T-helper 2 cell treated with Interferon-gamma antibody and Interleukin-4, amounts not matched to agents 5 μg/mL and 100 μg/mL, for 36 hours (primary cell): ENCODE data around the gene PLEKHA5.

Experiments
- DNase-seq: peaks from one replicate; pipeline ENCODE4 v3.0.0; 2021; ENCODE audit warnings: low spot score
- H3K27ac Mint-ChIP-seq: one replicate; pipeline ENCODE4 v1.8.0; 2021; ENCODE audit warnings: mild to moderate bottlenecking, mixed read lengths
- H3K27me3 Mint-ChIP-seq: one replicate; pipeline ENCODE4 v1.8.0; 2021; ENCODE audit warnings: low read depth, mixed read lengths
- H3K36me3 Mint-ChIP-seq: one replicate; pipeline ENCODE4 v1.8.0; 2021; ENCODE audit warnings: low read depth, mixed read lengths
- H3K4me1 Mint-ChIP-seq: one replicate; pipeline ENCODE4 v1.8.0; 2021; ENCODE audit warnings: low read depth, mixed read lengths
- H3K4me3 Mint-ChIP-seq: one replicate; pipeline ENCODE4 v1.8.0; 2022; ENCODE audit warnings: mild to moderate bottlenecking, moderate library complexity, mixed read lengths
- H3K9me3 Mint-ChIP-seq: one replicate; pipeline ENCODE4 v1.8.0; 2021; ENCODE audit warnings: mixed read lengths

The PLEKHA5 gene

DNA sequence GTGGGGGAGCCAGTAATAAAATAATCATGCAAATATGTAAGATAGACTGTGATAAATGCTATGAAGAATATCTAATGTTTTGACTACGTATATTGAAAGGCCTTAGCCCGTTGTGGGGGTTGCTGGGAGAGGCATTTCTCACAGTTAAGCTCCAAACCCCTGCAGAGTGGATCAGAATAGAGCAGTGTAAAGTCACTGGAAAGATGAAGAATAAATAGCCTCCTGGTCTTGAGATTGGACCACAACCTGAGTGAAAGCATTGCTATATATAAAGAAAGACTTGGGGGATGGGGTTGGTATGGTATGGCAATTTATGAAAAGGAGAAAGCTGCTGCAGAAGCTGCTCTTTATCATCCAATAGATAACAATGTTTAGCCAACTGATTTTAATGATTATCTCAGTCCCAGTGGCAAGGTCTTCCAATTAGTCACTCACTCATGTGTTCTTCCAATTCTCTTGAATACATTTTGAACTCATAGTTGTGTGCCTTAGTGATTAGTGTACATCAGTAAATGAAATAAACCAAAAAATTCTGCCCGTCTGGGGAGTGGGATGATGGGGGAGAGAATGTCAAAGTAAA lies 10.2 kb downstream of the PLEKHA5 start:
- H3K9me3 Mint-ChIP-seq = no peaks in the 10 kb centered on the region
- peaks cover 3% of the 10 kb centered on the region for H3K27me3 Mint-ChIP-seq
- H3K36me3 Mint-ChIP-seq = no peaks in the 10 kb centered on the region
- H3K4me1 Mint-ChIP-seq = no peaks in the 10 kb centered on the region
- H3K4me3 Mint-ChIP-seq = no peak overlapping the region
- no peak overlapping the region for H3K27ac Mint-ChIP-seq
- DNase-seq = no peak

DNA sequence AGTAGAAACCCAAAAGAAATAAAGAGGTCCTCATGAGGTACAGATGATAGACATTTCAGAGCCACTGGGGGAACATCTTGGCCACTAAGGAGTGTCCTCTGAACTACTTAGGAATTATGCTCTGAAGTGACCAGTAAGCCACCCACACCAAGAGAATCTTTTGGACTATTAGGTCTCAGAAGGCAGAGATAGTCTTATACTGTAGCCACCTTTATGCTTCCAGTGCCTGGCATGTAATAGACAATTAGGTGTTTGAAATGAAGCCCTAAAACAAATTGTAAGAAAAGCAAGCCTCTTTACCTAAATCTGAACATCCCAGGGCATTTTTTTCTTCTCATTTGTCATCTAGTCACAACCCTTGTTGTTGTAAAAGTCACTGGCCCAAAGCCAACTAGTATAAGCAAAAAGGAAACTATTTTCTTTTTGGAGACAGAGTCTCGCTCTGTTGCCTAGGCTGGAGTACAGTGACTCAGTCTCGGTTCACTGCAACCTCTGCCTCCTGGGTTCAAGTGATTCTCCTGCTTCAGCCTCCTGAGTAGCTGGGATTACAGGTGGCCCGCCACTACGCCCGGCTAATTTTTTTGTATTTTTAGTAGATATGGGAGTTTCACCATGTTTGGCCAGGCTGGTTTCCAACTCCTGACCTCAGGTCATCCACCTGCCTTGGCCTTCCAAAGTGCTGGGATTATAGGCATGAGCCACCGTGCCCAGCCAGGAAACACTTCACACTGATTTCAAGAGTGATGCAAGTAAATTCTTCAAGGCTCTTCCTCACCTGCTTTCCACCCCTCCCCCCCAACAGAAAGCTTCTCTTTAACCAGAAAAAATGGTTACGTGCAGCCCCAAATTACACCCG lies 11.1 kb downstream of the PLEKHA5 start:
- no peaks in the 10 kb centered on the region for H3K36me3 Mint-ChIP-seq
- no peaks in the 10 kb centered on the region for H3K9me3 Mint-ChIP-seq
- no peaks in the 10 kb centered on the region for H3K27me3 Mint-ChIP-seq
- no peak overlapping the region for H3K4me3 Mint-ChIP-seq
- DNase-seq = no peak
- H3K27ac Mint-ChIP-seq = no peak overlapping the region
- H3K4me1 Mint-ChIP-seq = no peaks in the 10 kb centered on the region

DNA sequence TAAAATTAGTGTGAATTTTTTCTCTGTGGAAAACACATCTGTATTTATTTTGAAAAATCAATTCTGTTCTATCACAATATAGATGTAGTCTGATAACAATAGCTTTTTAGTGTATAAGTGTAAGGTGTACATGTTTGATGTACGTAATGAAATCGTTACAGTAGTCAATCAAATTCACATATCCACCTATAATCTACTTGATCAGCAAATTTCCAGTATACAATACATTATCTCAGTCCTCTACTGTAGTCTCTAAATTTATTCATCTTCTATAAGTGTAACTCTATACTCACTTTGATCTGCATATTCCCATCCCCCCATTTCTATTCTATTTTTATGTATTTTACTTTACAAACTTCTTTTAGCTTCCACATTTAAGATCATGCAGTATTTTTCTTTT lies 13.0 kb downstream of the PLEKHA5 start:
- Mint-ChIP-seq H3K9me3 (no peaks in the 10 kb centered on the region), H3K4me3 (no peak overlapping the region), H3K27ac (no peak overlapping the region), H3K27me3 (no peaks in the 10 kb centered on the region), H3K36me3 (no peaks in the 10 kb centered on the region), H3K4me1 (no peaks in the 10 kb centered on the region)
- no peak for DNase-seq

DNA sequence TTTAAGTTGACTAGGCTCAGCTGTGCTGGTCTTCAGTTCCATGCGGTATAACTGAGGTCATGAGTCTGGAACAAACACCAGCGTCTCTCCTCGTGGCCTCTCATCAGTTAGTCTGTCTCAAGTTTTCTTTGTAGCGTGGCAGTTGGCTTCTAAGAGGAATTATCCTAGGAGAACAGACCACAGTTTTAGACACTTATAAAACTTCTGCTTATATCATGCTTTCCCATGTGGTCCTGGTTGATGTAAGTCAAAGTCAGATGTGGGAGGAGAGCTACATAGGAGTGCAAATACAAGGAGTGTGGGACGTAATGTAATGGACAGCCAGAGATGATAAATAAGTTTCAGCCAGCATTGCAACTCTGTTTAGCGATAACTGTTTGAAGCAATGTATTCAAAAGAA lies 14.8 kb downstream of the PLEKHA5 start:
- no peaks in the 10 kb centered on the region for H3K4me1 Mint-ChIP-seq
- no peak overlapping the region for H3K4me3 Mint-ChIP-seq
- H3K27me3 Mint-ChIP-seq = no peaks in the 10 kb centered on the region
- H3K9me3 Mint-ChIP-seq = no peaks in the 10 kb centered on the region
- no peaks in the 10 kb centered on the region for H3K36me3 Mint-ChIP-seq
- no peak for DNase-seq
- no peak overlapping the region for H3K27ac Mint-ChIP-seq

DNA sequence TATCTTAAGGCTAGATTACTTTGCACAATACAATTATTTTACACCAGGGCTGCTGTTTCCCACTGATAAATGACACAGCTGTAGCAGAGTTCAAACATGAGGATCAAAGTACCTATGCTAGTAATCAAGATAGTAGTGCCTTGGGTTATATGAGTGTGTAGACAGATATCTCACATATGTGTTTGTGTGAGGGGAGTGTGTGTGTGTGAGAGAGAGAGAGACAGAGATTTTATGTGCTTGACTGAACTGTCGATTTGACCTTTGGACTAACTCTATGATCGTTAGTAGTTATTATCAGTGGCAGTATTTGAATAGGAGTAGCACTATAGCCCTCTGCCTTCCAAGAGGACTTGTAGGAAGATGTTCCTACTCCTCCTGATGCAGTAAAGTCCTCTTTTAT lies 15.5 kb downstream of the PLEKHA5 start:
- Mint-ChIP-seq H3K36me3 (no peaks in the 10 kb centered on the region), H3K27ac (no peak overlapping the region), H3K9me3 (no peaks in the 10 kb centered on the region), H3K4me3 (no peak overlapping the region), H3K27me3 (no peaks in the 10 kb centered on the region), H3K4me1 (no peaks in the 10 kb centered on the region)
- DNase-seq = no peak

DNA sequence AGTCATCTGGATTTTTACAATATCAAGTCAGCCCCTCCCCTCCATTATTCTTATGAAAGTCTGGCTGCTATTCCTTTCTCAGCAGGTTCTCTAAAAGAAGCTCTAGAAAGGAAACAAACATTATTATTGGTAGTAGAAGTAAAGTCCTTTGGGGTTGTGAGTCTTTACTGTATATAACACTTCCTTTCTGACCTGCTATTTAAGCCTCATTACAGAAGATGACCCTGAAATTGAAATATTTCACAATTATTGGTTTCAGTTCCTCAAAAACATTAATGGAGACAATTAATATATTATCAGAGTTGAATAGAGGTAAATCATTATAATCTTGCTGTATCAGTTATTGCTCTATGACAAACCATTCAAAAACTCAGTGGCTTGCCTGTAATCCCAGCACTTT lies 19.3 kb downstream of the PLEKHA5 start:
- Mint-ChIP-seq H3K36me3 (no peaks in the 10 kb centered on the region), H3K4me1 (no peaks in the 10 kb centered on the region), H3K27ac (no peak overlapping the region), H3K27me3 (no peaks in the 10 kb centered on the region), H3K9me3 (no peaks in the 10 kb centered on the region), H3K4me3 (no peak overlapping the region)
- no peak for DNase-seq

DNA sequence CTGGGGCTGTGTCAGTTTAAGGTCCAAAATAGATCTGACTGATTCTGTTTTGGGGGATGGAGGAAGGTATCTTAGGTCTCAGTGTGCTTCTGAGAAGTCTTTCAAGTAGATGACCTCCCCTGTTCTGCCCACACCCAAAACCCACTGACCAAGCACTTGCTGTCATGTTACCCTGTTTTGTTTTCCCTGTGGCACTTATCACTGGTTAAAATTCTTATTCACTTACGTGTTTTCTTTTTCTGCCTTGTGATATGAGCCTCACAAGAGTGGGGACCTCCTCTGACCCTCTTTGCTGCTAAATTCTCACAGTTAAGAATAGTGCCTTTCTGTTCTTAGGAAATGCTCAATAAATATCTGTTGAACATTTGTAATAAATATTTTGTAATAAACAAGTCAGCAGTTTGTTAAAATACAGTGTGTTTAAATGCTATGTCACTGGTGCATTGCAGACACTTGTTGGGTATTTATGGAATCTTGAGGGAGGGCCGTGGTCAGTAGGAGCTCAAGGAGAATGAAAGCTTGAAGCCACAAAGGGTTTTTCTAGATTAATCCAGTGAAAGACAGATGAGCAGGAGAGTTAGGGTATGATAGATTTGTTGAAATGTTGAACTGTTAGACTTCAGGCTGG lies 20.9 kb downstream of the PLEKHA5 start:
- H3K27me3 Mint-ChIP-seq = no peaks in the 10 kb centered on the region
- H3K4me3 Mint-ChIP-seq = no peak overlapping the region
- no peaks in the 10 kb centered on the region for H3K9me3 Mint-ChIP-seq
- H3K27ac Mint-ChIP-seq = no peak overlapping the region
- no peaks in the 10 kb centered on the region for H3K36me3 Mint-ChIP-seq
- DNase-seq = no peak
- H3K4me1 Mint-ChIP-seq = no peaks in the 10 kb centered on the region

DNA sequence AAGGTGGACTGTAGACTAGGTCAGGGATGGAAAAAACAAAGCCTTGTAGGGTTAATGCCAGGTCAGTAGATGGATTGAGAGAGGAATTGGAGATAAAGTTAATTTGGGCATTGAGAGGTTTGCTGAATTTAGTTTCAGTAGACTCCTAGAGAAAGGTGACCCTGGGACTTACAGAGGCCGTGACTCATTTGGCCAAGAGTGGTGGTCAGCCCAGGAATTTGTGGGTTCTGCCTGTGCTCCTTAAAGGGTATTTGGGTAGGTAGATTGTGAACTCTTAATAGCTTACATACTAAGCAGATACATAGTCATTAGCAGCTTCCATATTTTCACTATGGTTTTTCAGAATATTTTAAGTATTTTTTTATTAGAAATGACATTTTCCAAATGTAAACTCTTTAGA lies 21.8 kb downstream of the PLEKHA5 start:
- Mint-ChIP-seq H3K27me3 (no peaks in the 10 kb centered on the region), H3K9me3 (no peaks in the 10 kb centered on the region), H3K36me3 (no peaks in the 10 kb centered on the region), H3K27ac (no peak overlapping the region), H3K4me1 (no peaks in the 10 kb centered on the region), H3K4me3 (no peak overlapping the region)
- DNase-seq = no peak

DNA sequence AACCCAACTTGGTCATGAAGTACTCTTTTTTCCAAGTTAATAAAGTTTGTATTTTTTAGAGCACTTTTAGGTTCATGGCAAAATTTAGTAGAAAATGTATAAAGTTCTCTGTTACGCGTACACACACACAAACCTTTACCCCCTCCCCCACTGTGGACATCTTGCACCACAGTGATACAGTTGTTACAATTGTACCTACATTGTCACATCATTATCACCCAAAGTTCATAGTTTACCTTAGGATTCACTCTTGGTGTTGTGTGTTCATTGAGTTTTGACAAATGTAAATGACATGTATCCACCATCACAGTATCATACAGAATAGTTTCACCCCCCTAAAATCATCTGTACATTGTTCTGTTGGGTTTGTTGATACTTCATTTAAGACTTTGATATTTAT lies 23.9 kb downstream of the PLEKHA5 start:
- Mint-ChIP-seq H3K9me3 (no peaks in the 10 kb centered on the region), H3K27ac (no peak overlapping the region), H3K36me3 (no peaks in the 10 kb centered on the region), H3K27me3 (no peaks in the 10 kb centered on the region), H3K4me1 (no peaks in the 10 kb centered on the region), H3K4me3 (no peak overlapping the region)
- DNase-seq = no peak

DNA sequence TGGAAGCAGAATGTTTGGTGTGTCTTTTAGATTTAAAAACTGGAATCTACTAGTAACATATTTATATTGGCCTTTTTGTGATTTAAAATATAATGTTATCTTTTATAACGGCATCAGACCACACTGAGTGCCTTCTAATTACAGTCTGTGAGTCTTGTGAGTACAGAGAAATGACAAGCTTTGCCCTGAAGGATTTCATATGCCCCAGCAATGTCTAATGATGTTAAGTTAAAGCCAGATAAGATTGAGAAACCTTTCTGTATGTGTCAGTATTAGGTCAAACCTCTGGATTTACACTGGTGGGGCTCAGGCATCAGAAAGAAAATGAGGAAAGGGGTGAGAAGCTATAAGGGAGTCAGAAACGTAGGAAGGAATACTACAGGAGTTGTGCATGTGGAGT lies 25.2 kb downstream of the PLEKHA5 start:
- no peak for DNase-seq
- no peaks in the 10 kb centered on the region for H3K4me1 Mint-ChIP-seq
- no peaks in the 10 kb centered on the region for H3K9me3 Mint-ChIP-seq

DNA sequence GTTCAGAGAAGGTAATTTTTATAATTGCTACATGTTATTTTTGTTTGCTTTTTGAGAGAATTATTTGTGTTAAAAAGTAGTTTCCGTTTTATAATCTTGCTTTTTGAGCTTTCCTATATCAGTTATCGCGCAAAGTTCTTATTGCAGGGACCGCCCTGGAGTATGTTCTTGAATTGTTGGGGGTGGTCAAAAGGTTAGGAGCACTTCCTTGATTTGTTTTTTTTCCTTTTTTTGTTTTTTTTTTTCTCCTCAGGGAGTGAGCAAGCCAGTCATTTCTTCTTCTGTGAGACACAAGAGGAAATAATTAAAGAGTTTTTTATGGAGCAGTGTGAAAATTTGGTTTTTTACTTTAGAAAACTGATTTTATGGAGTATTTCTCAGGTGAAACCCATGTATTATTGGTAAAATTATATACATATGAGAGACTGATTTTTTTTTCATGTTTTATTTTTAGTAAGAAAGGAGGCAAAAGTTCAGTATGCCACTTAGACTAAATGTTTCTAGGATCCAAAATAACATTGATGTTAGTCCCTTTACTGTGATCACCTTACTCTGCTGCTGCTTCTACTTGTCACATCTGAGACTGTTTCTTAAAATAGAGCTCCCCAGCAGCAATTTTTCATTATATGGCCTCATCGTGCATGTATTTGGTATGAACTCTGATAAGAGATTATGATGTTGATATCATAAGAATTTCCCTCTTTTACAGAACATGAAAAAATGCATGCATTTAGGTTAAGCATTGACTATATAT lies 26.6 kb downstream of the PLEKHA5 start:
- H3K27me3 Mint-ChIP-seq = no peaks in the 10 kb centered on the region
- H3K9me3 Mint-ChIP-seq = no peaks in the 10 kb centered on the region
- no peak overlapping the region for H3K27ac Mint-ChIP-seq
- H3K36me3 Mint-ChIP-seq = no peaks in the 10 kb centered on the region
- no peak for DNase-seq
- no peaks in the 10 kb centered on the region for H3K4me1 Mint-ChIP-seq
- H3K4me3 Mint-ChIP-seq = no peak overlapping the region

More for the DNA sequence above, 25.2 kb downstream of the PLEKHA5 start:
- Mint-ChIP-seq H3K4me3 (no peak overlapping the region), H3K27ac (no peak overlapping the region), H3K27me3 (no peaks in the 10 kb centered on the region), H3K36me3 (no peaks in the 10 kb centered on the region)

DNA sequence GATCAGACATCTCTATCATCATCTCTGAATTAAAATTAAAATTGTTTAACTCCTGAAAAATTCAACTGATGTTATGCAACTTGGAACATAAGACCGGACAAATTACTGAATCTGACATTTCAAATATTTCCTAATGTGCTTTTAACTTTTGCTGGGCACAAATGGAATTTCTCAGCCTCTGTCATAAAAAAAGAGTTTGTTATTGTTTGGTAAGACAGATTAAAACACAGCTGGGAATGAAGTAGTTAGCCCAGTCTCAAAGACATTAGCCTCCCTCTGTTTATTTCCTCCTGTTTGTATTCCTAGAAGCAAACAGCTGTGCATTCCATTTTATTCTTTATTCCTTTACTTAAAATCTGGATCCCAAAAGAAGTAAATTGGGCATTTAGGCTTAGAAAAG lies 29.4 kb downstream of the PLEKHA5 start:
- Mint-ChIP-seq H3K9me3 (no peaks in the 10 kb centered on the region), H3K4me3 (no peak overlapping the region), H3K36me3 (no peaks in the 10 kb centered on the region), H3K27me3 (no peaks in the 10 kb centered on the region), H3K4me1 (no peaks in the 10 kb centered on the region), H3K27ac (no peak overlapping the region)
- no peak for DNase-seq

DNA sequence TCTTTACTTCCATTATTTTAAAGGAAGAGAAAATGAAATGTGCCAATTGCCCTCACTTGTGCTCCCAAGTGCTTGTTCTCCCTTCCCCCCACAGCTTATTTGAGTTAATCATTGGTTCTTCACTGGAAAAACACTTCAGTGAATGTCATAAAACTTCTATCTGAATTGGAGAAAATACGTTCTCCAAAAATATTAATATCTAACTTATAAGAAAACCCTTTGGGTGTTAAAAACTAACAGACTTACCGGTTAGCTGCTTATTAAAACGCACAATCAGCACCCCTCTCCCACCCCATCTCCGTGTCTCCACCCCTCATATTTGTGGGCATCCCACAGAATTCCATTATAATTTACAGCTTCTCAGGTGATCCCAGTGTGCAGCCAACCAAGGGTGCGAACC lies 31.7 kb downstream of the PLEKHA5 start:
- no peak for DNase-seq
- H3K27me3 Mint-ChIP-seq = peaks cover 2% of the 10 kb centered on the region
- no peak overlapping the region for H3K4me3 Mint-ChIP-seq
- H3K36me3 Mint-ChIP-seq = no peaks in the 10 kb centered on the region
- no peaks in the 10 kb centered on the region for H3K9me3 Mint-ChIP-seq
- H3K27ac Mint-ChIP-seq = no peak overlapping the region
- no peaks in the 10 kb centered on the region for H3K4me1 Mint-ChIP-seq

DNA sequence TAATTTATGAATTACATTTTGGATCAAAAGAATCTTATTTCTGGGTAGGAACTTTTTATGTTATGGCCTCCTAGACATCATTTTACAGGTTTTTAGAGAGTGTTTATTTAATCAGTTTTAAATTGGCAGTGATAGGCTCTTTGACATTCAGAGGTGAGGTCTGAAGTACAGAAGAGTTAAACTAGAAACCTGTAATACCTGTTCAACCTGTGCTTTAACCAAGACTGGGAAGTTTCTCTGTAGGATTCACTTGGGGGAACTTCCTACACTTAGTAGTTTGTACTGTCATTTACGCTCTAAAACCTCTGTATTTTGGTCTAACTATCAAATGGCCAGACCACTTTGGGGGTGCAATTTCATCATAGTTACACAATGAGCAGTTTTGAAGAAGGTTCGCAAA lies 35.9 kb downstream of the PLEKHA5 start:
- no peak for DNase-seq
- Mint-ChIP-seq H3K4me1 (no peaks in the 10 kb centered on the region), H3K27ac (no peak overlapping the region), H3K4me3 (no peak overlapping the region), H3K9me3 (no peaks in the 10 kb centered on the region), H3K27me3 (peaks cover 2% of the 10 kb centered on the region), H3K36me3 (no peaks in the 10 kb centered on the region)
